Kidney (tissue), 14 donors: ENCODE data around the gene CHRNA1. TPM values are rescaled to one million over a fixed set of nuclear protein-coding genes. Genes with fewer than 3 reads are reported as not detected.
A peak's percentile ranks its signal among the peaks of the same experiment; 100 is the strongest.

Experiments used
- DNase-seq, 5 donors: peaks; one replicate each; pipeline ENCODE4 v3.0.0-alpha.2; 2013 to 2020
- FAIRE-seq: peaks from 2 replicates; lab custom pipeline; 2012; peaks lifted over from hg19 to GRCh38; lab: Jason Lieb, UNC
- H3K27ac ChIP-seq, 2 donors: one replicate each; pipeline ENCODE4 v1.7.0; 2013; ENCODE audit warnings: low read depth in 2 of 2, low read length in 2 of 2, inconsistent platforms in 1 of 2
- H3K27me3 ChIP-seq: one replicate; pipeline ENCODE4 v1.7.1; 2013; ENCODE audit warnings: low read length, inconsistent platforms; ENCODE audit not compliant: control insufficient read depth, insufficient read depth
- H3K36me3 ChIP-seq, 3 donors: one replicate each; pipeline versions ENCODE4 v1.7.0 to v1.7.1; 2013; ENCODE audit warnings: low read length in 3 of 3, control low read depth in 1 of 3, inconsistent platforms in 1 of 3; ENCODE audit not compliant: insufficient read depth in 3 of 3, control insufficient read depth in 2 of 3
- H3K4me1 ChIP-seq, 3 donors: one replicate each; pipeline versions ENCODE4 v1.7.0 to v1.7.1; 2013; ENCODE audit warnings: low read length in 3 of 3, inconsistent platforms in 1 of 3, low read depth in 1 of 3; ENCODE audit not compliant: control insufficient read depth in 2 of 3, insufficient read depth in 2 of 3
- H3K4me3 ChIP-seq, 3 donors: one replicate each; pipeline versions ENCODE4 v1.7.0 to v1.8.1; 2013; ENCODE audit warnings: low read length in 3 of 3, control low read depth in 1 of 3, inconsistent platforms in 1 of 3
- H3K9ac ChIP-seq, 3 donors: one replicate each; pipeline versions ENCODE4 v1.7.0 to v1.7.1; 2013; ENCODE audit warnings: low read length in 3 of 3, control low read depth in 1 of 3, inconsistent platforms in 1 of 3
- H3K9me3 ChIP-seq, 3 donors: one replicate each; pipeline versions ENCODE4 v1.7.0 to v1.7.1; 2013; ENCODE audit warnings: low read length in 3 of 3, control low read depth in 1 of 3, inconsistent platforms in 1 of 3; ENCODE audit not compliant: control insufficient read depth in 2 of 3, insufficient read depth in 1 of 3
- CTCF ChIP-seq: IDR thresholded peaks from 3 replicates; pipeline ENCODE4 v1.5.1; 2012; ENCODE audit warnings: mild to moderate bottlenecking, moderate library complexity, borderline replicate concordance; ENCODE audit not compliant: insufficient read depth; ENCODE audit errors: extremely low read depth
- intact Hi-C: fragments of 100-400 bp; cut with DNase I; formaldehyde crosslinking; loops from one replicate; pipeline ENCODE4 v1.11.1; 2022
- polyA plus RNA-seq: library from polyadenylated mRNA; stranded (reverse); fragments of 350-450 nt; fragmentation: Illumina TruSeq; extraction: RNeasy Lipid Tissue Mini Kit (QIAGEN cat#74804); gene quantifications from one replicate; pipeline ENCODE4 v1.2.3, GENCODE V29; 2014; ENCODE audit warnings: low read depth, low replicate concordance; ENCODE audit not compliant: insufficient read depth
- total RNA-seq: library from RNA; stranded (reverse); fragmentation: NEBNext Ultra II Directional; extraction: Animal tissue kit (Norgen Biotek cat#: 25700); gene quantifications from one replicate; pipeline ENCODE4 v1.2.1, GENCODE V29; 2021
- donor health status: control.
- donor health status: control.
- donor health status: control.
- donor health status: control.
- donor health status: control.
- donor health status: DM: yes; HTN: yes; CAD: no.
- donor health status: Normal renal cell carcinoma (clear cell type).

CHRNA1 gene
- total and polyA plus RNA-seq, 2 donors from 2014 or later: not detected

- intact Hi-C loops: loop anchor here (10.0 kb wide), 1 partner anchor 212 kb away; no protein-coding TSS in a partner anchor
- no peaks in the 10 kb centered on the region for H3K27me3 ChIP-seq
- H3K9me3 ChIP-seq: no peaks in the 10 kb centered on the region
- no peak overlapping the region for H3K9ac ChIP-seq
- FAIRE-seq: no peak
- no peak overlapping the region for H3K4me3 ChIP-seq
- H3K4me1 ChIP-seq: peaks cover 0 to 6% (median 0%) of the 10 kb centered on the region in 3 donors
- no peak for DNase-seq
- H3K36me3 ChIP-seq: no peaks in the 10 kb centered on the region
- TF ChIP-seq CTCF: no peak
- no peak overlapping the region for H3K27ac ChIP-seq
These were observed 8.9 kb upstream of the CHRNA1 start for GRCh38 chr2:174773215-174773614.

- H3K4me1 ChIP-seq: peaks cover 0 to 6% (median 0%) of the 10 kb centered on the region in 3 donors
- no peaks in the 10 kb centered on the region for H3K27me3 ChIP-seq
- H3K36me3 ChIP-seq: no peaks in the 10 kb centered on the region
- H3K4me3 ChIP-seq: peak overlapping the region in 2 of 3 donors; percentile 40 to 41
- H3K9ac ChIP-seq: no peak overlapping the region
- no peak for FAIRE-seq
- intact Hi-C loops: loop anchor here (10.0 kb wide), 1 partner anchor 212 kb away; no protein-coding TSS in a partner anchor
- DNase-seq: no peak
- no peak for TF ChIP-seq CTCF
- no peaks in the 10 kb centered on the region for H3K9me3 ChIP-seq
- H3K27ac ChIP-seq: no peak overlapping the region
These were observed 8.2 kb upstream of the CHRNA1 start for GRCh38 chr2:174772472-174772801.

- Histone ChIP-seq H3K9me3 (no peaks in the 10 kb centered on the region), H3K36me3 (no peaks in the 10 kb centered on the region), H3K9ac (peak overlapping the region in 1 of 3 donors; percentile 21), H3K27ac (no peak overlapping the region), H3K4me3 (peak overlapping the region in 2 of 3 donors; percentile 40 to 41), H3K4me1 (peaks cover 0 to 6% (median 0%) of the 10 kb centered on the region in 3 donors), H3K27me3 (no peaks in the 10 kb centered on the region)
- FAIRE-seq (no peak), DNase-seq (peak; percentile 84 to 91 (median 86))
- TF ChIP-seq CTCF: peak; percentile 86
- intact Hi-C loops: loop anchor here (10.0 kb wide), 1 partner anchor 213 kb away; no protein-coding TSS in a partner anchor
These were observed 7.6 kb upstream of the CHRNA1 start for GRCh38 chr2:174771631-174772471.
